Astrocyte (in vitro differentiated cells and primary cell): ENCODE measurements around the gene SPO11.

Experiments
- CTCF ChIP-seq: IDR thresholded peaks from 2 replicates; pipeline ENCODE4 v1.5.1; 2011; ENCODE audit warnings: low read depth, mild to moderate bottlenecking, inconsistent platforms, low read length, moderate library complexity; ENCODE audit not compliant: insufficient read depth
- EZH2 ChIP-seq: IDR thresholded peaks from 2 replicates; pipeline ENCODE4 v1.6.1; 2012; ENCODE audit warnings: mild to moderate bottlenecking, low read length, inconsistent platforms; ENCODE audit not compliant: insufficient read depth

- TF ChIP-seq CTCF, result no peak
- no peak for TF ChIP-seq EZH2
Measured at GRCh38 chr20:57287901-57288300, 41.7 kb upstream of the SPO11 start.
